ENCODE measurements around the gene ATP6V0B.

- TF ChIP-seq CTCF (IDR thresholded peaks at IDR 0.05) (no peak), EZH2 (IDR thresholded peaks at IDR 0.05; ENCODE audit: borderline replicate concordance, insufficient read depth, low read depth, low read length, poor library complexity, severe bottlenecking) (no peak)
Measured at GRCh38 chr1:43978551-43979260, 3.9 kb downstream of the ATP6V0B start, which contains the start of gene B4GALT2.

Measured in B cell (primary cell).